Iris pigment epithelial cell (primary cell): ENCODE data around the gene VNN1.
"Not testable (repeated sequence)": the region's sequence is repeated elsewhere in the genome, so short reads cannot be mapped to it uniquely, and the experiment has no call there.

Experiments
- DNase-seq: peaks from one replicate; pipeline ENCODE4 v3.0.0-alpha.2; 2011; ENCODE audit warnings: low read depth

Gene VNN1

DNA sequence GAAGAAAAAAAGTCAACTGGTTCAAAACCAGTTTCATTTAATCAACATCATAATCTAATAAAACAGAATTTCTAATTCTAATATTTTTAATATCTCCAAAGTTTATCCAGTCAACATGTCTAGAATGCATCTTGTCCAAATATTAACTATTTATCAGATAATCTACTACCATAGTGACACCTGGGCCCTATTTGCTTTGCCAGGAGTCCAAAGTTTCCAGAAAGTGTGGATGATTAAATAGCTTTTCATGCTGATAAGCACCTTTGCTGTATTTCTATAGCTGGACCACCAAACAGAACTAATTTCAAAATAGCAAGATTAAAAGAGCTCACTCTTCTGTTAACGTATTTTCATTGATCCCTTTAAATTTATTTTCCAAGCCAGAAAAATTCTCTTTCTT is 42.6 kb downstream of the VNN1 start:
- no peak for DNase-seq

DNA sequence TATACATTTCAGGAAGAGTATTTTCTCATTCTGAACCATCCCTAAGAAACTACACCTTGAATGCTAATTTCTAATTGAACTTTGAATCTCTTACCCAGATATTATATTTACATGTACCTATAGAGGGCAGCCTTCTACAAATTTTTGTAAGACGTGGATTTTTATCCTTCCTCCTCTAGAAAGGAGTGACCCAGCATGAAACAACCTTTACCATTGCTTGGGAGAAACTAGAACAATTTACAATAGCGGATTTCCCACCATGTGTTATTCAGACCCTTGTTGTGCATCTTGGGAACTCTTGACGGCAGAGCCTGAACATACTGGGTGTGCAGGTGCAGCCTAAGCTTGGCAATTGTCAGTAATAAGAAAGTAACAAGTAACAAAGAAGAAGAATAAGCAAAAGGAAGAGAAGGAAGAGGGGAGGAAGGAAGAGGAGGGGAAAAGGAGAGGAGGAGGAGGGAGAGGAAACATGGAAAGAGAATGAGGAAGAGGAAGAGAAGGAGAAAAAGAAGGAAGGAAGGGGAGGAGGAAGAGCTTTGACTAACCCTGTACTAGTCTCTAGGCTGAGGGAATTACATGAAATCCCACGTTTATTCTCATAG is 44.1 kb downstream of the VNN1 start:
- DNase-seq, result peak; percentile 52

DNA sequence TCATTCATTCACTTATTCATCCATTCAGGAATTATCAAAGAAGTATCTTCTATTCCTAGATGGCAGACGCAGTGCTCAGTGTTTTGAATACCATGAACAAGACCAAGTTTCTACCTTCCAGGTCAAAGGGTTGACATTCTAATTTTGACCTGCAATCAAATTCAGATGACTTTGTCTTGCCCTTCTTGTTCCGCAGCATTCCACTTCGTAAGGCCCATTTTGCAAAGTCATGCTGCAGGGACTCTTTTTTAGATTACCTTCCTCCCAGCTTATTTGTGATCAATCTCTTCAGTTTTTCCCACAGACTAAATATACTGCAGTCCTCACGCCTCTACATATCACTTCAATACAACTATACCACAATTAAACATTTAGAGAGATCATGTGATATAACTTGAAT is 47.7 kb downstream of the VNN1 start:
- DNase-seq, result no peak

DNA sequence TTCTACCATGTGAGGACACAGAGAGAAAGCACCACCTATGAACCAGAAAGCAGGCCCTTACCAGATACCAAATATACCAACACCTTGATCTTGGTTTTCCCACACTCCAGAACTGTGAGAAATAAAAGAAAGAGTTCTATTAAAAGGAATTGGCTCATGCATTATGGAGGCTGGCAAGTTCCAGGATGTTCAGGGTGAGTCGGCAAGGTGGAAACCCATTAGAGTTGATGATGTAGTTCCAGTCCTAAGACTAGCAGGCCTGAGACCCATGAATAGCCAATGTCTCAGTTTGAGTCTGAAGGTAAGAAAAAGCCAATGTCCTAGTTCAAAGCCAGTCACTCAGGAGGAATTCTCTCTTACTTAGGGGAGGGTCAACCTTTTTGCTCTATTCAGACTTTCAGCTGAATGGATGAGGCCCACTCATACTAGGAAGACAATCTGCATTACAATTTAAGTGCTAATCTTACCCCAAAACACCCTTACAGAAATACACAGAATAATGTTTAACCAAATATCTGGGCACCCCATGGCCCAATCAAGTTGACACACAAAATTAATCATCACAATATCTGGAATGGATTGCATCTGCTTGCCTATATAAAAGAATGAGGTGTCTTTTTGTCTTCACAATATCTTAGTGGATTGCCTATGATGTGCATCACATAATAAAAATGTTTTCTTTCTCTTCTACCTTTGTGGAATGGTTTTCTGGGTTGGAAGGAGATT is 49.4 kb downstream of the VNN1 start:
- DNase-seq, result no peak

DNA sequence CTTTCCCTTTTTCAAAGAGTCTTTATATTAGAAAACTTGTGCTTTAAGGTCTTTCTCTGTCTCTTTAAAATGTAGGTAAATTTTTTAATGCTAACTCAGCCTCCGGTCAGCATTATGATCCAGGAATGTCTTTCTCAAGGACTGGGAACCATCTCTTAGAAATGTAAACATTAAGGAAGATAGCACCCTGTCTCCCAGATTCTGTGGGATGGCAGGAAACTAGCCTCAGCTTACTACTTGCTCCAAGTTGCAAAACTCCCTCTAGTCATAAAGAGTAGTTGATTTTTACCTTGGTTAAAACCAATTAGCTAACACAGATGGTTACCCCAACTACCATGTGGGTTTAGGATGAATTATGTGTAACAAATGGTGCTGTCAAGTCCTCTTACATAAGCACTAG is 50.2 kb downstream of the VNN1 start:
- DNase-seq, result no peak

DNA sequence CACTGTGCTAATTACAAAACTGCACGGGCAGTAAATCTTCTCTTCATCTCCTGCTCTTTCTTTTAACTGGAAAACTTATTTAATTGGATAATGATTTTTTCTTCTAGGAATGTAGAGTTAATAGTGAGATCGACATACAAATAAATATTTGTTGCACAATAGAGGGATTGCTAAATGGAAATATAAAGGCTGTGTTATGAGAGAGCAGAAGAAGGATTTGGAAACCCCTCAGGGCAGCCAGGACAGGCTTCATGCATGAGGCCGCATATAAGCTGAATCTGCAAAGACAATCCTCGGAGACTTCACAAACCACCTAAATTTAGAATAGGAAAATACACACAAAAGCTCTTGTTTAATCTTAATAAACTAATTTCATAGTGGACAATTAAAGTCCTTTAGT is 51.9 kb downstream of the VNN1 start:
- no peak for DNase-seq

DNA sequence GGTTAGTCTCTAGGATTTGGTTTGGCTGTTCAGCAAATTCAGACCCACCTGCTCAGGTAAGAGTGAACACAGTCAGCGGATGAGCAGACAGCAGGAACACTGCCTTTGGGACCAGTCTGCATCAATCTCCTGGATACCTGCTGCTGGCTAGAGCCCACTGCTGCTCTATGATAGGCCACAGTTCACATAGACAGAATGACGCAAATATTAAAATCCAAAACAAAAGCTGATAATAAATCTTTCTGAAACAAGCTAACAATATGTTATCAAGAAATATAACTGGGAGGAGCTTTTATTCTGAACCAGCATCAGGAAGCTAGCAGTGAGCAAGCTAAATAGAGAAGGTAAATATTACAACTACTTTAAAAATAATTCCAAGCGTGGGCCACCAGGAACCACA is 54.8 kb downstream of the VNN1 start, which contains the start of gene TAAR1:
TAAR1 (minus strand) TSS at position 101 of the 400 bp plus-strand sequence. CDS start 13,179 bp downstream, outside the sequence.
- no peak for DNase-seq

DNA sequence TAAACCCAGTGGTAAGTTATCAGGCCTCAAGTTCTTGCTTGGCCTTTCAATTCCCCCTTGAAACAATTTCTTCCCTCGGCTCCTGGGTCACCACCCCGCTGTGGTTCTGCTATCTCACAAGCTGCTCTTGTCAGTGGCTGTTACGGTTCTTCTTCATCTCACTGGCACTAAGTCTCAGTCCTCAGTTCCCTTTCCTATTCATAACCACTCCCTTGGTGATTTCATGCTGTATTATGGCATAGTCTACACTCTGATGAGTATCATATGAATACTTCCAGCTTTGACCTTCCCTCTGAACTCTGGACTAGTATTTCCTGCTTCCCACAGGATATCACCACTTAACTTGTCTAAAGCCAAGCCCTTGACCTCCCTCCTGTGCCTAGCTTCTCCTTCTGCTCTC is 62.8 kb downstream of the VNN1 start:
- no peak for DNase-seq

DNA sequence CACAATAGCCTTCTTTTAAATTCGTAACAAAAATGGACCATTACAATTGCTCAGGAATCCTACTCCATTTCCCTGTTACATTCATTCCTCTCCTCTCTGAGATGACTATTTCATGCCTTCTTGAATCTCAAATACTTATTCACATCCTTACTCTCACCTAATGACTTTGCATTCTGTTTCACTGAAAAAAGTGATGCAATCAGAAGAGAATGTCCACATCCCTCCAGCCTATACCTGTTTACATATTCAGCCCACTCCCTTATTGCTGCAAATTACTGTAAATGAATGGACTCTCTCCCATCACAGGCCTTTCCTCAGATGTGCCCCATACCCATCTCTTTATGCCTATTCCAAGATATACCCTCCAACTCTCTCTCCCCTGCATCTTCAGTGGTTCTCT is 63.4 kb downstream of the VNN1 start:
- peak; percentile 5 for DNase-seq

DNA sequence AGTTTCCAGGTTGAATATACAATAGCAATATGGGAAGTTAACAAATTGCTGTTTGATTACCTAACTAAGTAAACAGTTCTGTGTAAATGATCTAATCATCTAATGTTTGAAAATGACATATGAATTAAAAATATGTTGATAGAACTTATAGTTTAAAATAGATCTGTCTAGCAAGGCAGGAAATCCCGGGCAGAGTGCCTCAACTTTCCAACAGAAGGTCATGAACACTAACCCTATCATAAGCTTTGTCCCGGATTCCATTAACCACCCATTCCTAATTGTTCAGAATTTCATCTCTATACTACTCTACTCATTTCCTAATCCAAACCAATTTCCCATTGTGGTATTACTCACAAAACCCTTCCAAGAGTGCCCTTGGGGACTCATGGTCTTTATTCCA is 65.0 kb downstream of the VNN1 start:
- no peak for DNase-seq

DNA sequence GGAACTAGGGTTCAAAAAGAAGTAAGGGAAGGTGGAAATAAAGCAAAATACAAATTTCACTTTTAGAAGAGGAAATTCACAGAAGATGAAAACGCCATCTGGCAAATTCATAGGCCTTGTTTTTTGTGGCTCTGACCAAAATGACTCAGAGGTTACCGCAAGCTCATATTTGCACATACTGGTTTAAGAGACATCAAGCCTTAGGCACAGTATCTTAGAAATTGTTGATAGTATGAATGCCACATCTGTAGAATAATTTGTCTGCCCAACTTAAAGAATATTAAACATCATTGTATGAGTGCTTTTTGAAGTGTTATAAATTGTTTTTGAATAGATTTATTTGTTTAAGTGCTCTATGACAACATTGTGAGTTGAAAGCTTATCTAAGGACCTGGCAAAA is 65.5 kb downstream of the VNN1 start:
- DNase-seq, result peak; percentile 65

DNA sequence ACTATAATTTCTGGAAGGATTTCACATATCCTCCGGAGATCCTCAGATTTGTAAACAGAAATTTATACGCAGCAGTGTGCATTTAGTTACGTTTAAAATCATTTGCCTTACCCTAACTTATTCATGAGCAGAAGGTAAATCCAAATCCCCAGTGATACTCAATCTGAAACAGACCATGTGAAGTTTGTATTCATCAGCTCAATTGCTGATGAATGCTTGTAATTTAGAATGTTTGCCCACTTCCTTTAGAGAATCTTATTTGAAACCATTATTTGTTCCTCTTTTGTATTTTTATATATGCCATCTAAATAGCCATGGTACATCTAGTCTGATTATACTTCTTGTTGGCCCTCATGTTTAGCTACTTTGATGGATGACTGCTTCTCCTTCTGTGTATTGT is 70.3 kb downstream of the VNN1 start:
- DNase-seq, result no peak

DNA sequence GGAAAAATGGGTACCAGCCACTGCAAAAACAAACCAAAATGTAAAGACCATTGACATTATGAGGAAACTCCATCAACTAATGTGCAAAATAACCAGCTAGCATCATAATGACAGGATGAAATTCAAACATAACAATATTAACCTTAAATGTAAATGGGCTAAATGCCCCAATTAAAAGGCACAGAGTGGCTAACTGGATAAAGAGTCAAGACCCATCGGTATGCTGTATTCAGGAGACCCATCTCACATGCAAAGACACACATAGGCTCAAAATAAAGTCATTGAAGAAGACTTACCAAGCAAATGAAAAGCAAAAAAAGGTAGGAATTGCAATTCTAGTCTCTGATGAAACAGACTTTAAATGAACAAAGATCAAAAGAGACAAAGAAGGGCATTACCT is 76.7 kb downstream of the VNN1 start:
- DNase-seq, result not testable (repeated sequence)

DNA sequence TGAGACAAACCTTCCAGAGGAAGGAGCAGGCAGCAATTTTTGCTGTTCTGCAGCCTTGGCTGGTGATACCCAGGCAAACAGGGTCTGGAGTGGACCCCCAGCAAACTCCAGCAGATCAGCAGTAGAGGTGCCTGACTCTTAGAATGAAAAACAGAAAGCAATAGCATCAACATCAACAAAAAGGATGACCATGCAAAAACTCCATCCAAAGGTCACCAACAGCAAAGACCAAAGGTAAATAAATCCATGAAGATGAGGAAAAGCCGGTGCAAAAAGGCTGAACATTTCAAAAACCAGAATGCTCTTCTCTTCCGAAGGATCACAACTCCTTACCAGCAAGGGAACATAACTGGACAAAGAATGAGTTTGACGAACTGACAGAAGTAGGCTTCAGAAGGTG is 77.9 kb downstream of the VNN1 start:
- not testable (repeated sequence) for DNase-seq

DNA sequence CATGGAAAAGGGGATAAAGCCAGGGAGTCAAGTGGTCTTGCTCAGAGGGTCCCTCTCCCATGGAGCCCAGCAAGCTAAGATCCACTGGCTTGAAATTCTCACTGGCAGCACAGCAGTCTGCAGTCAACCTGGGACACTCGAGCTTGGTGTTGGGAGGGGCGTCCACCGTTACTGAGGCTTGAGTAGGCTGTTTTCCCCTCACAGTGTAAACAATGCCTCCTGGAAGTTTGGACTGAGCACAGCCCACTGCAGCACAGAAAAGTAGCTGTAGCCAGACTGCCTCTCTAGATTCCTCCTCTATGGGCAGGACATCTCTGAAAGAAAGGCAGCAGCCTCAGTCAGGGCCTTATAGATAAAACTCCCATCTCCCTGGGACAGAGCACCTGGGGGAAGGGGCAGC is 78.6 kb downstream of the VNN1 start:
- not testable (repeated sequence) for DNase-seq

DNA sequence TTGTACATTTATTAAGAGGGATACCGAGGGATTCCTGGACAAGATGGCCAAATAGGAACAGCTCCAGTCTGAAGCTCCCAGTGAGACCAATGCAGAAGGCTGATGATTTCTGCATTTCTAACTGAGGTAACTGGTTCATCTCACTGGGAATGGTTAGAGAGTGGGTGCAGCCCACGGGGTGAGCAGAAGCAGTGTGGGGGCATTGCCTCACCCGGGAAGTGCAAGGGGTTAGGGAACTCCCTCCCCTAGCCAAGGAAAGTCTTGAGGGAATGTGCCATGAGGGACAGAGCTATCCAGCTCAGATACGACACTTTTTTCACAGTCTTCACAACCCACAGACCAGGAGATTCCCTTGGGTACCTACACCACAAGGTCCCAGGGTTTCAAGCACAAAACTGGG is 79.1 kb downstream of the VNN1 start:
- no peak for DNase-seq

DNA sequence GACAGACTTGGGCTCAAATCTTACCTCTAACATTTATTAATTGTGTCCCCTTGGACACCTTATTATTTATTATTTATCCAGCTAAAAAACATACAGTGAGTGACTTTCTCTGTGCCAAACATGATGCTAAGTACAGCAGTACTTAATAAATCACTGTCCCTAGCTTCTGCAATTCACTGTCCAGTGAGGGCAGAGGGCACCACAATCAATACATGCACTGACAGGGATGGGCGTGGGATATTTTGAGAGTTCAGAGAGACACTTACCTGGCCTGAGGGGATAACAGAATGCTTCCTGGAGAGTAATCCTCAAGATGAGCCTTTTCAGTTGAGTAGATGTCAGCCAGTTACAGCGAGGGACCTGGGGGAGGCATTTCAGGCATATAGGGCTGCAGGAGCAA is 80.5 kb downstream of the VNN1 start:
- no peak for DNase-seq
